CD4-positive, alpha-beta T cell treated with Interleukin-17A for 4 hours (primary cell): ENCODE measurements around the gene TENM4.

ENCODE experiments used
- DNase-seq: peaks from one replicate; pipeline ENCODE4 v3.0.0-alpha.2; 2020; ENCODE audit warnings: mixed read lengths

TENM4 gene

GRCh38 chr11:78715639-78716311, 725.1 kb downstream of the TENM4 start:
- DNase-seq: peak; percentile 8

DNA sequence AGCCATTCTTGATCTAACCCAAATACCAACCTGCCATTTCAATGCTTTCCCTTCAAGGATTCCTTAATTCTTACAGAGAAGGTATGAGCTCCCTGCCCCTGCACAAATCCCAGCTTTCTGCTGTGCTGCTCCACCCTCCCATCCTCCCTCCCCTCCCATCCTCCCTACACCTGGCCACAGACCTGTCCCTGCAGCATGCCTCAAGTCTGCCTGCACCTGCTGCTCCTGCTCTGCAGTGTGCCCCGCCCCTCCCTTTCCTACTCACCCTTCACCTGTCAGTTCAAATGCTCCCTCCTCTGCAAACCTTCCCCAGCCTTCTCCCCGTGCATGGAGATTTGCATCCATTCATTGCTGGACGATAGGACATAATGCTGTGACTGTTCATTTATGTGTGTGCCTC, 726.3 kb downstream of the TENM4 start:
- DNase-seq: no peak

GRCh38 chr11:78711735-78712134, 729.1 kb downstream of the TENM4 start:
- no peak for DNase-seq

- no peak for DNase-seq
These were observed 730.4 kb downstream of the TENM4 start for GRCh38 chr11:78710417-78710816.

DNA sequence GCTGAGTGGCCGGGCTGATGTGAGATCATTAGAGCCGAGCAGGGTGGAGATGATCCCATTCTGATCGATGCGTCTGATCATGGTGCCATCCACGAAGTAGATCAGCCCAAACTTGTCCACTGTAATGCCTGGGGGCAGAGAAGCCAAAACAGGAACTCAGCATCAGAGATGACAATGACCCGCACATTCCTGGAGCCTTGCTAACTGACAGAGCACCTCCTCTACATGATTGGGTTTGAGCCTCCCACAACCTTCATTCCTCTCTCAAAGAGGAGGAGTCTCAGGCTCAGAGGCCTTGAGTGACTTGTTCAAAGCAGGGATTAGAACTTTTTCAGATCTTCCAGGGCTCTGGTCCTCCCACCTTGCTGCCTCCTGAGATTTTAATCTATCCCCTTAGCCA, 732.4 kb downstream of the TENM4 start:
- DNase-seq: no peak

GRCh38 chr11:78706551-78706950, 734.3 kb downstream of the TENM4 start:
- DNase-seq: no peak

DNA sequence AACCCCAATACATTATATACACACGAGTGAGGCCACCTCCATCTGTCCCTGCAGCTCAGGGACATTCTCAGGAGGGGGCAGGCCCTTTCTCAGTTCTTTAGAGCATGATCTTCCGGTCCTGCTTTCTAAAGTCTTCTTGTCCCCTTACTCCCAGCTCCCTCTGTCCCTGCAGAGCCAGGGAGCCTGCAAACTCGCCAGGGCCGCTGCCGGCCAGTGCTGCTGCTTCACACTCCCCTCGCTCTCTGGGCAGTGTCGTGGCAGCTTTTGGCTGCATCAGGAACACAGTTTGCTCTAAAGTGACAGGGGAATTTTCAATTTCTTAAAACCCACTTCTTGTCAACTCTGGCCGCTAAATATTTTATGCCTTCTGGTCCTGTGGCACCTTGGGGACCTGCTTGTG, 736.0 kb downstream of the TENM4 start:
- no peak for DNase-seq

GRCh38 chr11:78699609-78700135, 741.2 kb downstream of the TENM4 start:
- DNase-seq: no peak

GRCh38 chr11:78698612-78699011, 742.2 kb downstream of the TENM4 start:
- DNase-seq: no peak

- DNase-seq: no peak
These were observed 744.7 kb downstream of the TENM4 start for GRCh38 chr11:78696177-78696576.

- DNase-seq: no peak
These were observed 746.7 kb downstream of the TENM4 start for GRCh38 chr11:78694152-78694551.

GRCh38 chr11:78691215-78691614, 749.6 kb downstream of the TENM4 start:
- no peak for DNase-seq

DNA sequence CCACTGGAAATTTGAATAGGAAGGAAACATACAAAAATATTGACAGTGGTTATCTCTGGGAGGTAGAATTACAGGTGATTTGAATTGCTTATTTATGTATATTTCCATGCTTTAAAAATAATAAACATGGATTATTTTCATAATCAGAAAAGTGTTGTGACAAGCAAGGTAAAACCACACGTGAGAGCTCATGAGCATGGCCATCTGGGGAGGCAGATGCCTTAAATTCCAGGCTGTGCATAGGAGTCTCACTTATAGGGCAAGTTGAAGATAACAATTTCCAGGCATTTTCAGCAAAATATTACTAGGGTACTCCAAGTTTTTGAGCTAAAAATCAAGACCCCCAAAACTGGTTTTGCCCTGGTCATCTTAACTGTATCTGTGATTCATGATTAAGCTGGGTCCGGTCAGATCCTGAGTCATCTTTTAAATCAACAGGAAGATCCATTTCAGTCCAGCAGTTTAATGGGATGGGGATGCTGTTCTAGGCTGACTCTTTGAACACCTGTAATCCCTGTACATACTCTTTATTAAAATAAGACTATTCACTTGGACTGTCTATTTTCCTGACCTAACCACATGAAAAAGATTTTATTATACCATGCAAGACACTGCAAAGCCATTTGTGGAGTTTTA, 750.4 kb downstream of the TENM4 start:
- no peak for DNase-seq

DNA sequence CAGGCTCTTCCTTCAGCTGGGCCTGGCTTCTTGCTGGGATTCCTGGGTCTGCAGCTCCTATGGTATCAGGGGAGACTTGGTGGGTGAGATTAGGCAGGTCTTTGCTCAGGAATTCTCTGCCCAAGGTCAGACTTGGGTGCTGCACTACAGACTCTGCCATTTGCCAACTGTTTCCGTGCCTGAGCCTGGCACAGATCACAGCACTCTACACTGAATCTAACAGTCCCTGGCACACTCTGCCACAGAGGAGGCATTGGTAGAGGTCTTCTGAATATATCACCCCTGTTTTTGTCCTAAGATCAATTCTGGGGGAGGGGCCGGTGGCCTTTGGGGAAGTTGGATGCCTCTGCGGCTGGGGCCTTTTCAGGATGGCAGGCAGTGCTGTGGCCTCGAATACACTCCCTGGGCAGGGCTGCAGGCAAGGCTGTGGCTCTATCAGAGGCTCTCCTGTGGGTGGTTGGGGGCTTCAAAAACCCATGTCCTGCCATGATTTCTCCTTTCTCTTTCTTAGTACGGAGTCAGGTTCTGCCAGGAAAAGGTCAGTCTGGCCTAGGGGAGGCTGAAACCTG, 751.2 kb downstream of the TENM4 start:
- DNase-seq: no peak

DNA sequence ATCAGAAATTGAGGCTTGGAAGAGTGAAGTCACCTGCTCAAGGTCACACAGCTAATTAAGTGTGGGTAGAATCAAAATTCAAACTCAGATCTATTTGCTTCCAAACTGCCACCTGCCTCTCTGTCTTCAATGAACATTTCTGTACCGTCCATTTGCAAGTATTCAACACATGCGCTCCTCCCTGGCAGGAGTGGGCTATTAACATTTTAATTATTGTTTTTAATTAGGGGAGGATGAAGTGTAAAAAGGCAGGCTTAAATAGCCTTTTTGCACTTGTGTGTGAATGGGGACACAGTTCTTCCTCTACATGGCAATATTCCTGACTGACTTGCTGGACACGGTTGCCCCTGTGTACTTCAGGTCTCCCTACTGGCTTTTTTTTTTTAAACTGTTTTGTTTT, 751.7 kb downstream of the TENM4 start:
- no peak for DNase-seq

- no peak for DNase-seq
These were observed 752.4 kb downstream of the TENM4 start for GRCh38 chr11:78688460-78688859.

GRCh38 chr11:78685156-78685555, 755.7 kb downstream of the TENM4 start:
- no peak for DNase-seq

DNA sequence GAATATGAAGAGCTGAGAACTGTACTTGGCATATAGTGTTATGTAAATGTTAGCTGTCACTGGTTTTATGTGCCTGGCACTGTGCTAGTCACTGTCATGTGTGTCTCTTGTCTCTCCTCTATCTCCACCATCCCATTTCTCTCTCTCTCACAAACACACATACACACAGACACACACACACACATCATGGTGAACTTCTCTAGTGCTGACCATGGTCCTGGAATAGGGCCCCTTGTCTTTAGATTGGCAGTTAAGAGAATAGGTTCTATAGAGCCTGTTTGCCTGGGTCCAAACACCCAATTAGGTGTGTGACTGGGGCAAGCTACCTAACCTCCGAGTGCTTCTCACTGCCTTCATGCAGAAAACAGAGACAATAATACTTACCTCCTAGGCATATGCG, 756.5 kb downstream of the TENM4 start:
- no peak for DNase-seq

GRCh38 chr11:78683774-78684173, 757.1 kb downstream of the TENM4 start:
- DNase-seq: no peak

DNA sequence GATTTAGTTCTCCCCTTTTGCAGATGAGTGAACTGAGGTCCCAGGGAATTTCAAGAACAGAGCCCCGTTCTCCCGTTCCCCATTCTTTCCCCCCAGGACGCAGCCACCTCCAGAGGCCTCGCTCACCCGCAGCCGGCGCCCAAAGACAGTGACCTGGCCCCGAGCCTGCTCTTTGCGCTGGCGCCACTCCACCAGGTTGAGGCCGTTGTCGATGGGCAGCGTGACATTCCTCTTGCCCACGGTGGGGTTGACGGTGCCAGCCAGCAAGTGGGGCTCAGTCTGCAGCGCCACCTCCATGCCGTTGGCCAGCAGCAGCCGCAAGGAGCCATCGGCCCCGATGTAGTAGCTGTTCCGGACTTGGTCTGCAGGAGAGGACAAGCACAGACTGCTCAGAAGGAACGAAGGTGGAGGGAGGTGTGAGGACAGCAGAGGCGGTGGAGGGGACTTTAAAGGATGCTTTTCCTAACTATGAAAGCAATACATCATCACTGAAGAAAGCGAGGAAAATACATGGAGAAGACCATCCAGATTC, 764.7 kb downstream of the TENM4 start:
- DNase-seq: no peak

GRCh38 chr11:78672850-78673620, 767.8 kb downstream of the TENM4 start:
- DNase-seq: no peak

DNA sequence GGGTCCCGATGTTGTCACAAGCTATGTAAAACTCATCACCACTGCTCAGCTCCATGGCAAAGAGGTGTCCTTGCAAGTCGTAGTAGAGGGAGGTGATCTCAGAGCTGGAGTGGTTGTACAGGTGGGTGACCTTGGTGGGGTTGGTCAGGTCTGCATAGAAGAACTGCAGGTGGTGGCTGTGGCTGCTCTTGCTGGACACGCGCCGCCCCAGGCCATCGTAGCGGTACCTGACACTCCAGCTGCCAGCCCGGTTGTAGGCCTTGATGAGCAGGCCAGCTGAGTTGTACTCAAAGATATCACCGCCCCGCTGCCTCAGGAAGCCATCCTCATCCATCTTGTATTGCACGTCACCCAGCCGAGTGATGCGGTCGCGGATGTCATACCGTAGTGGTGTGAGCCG, 771.6 kb downstream of the TENM4 start:
- DNase-seq: no peak

DNA sequence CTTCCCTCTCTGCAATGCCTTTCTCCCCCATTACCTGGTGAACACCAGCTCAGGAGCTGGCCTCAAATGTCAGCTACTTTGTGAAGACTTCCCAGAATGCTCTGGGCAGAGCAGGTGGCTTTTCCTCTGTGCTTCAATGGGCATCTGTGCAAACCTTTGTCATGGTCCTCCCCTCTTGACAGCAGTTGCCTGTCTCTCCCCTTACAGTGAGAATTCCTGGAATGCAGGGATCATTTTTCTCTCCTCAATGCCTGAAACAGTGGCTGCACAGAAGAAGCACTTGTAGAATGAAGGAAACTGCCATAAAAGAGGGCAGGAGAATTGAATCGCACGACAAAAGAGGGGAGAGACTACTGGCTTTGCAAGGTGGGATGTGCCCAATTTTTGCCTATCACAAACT, 773.4 kb downstream of the TENM4 start:
- DNase-seq: no peak
